Measurements from ENCODE around the gene ABCB6.
A peak's percentile ranks its signal among the peaks of the same experiment; 100 is the strongest.
"Not testable (repeated sequence)": the region's sequence is repeated elsewhere in the genome, so short reads cannot be mapped to it uniquely, and the experiment has no call there.

The ABCB6 gene

GRCh38 chr2:219218732-219219701 is at the start of gene ABCB6:
Gene ABCB6 (minus strand): TSS chr2:219218958. CDS start chr2:219218673, 285 bp downstream.
- DNase-seq = peak; percentile 90 to 91

- no peak for DNase-seq
Measured at GRCh38 chr2:219268294-219268693, 49.5 kb upstream of the ABCB6 start.

GRCh38 chr2:219266886-219267285 is 48.1 kb upstream of the ABCB6 start:
- DNase-seq = no peak

GRCh38 chr2:219266232-219266631 is 47.5 kb upstream of the ABCB6 start:
- DNase-seq = no peak

GRCh38 chr2:219261024-219261855 is 42.5 kb upstream of the ABCB6 start:
- DNase-seq = no peak

- not testable (repeated sequence) for DNase-seq
Measured at GRCh38 chr2:219258942-219259341, 40.2 kb upstream of the ABCB6 start.

- DNase-seq = peak; percentile 26 to 49
Measured at GRCh38 chr2:219254590-219255201, 35.9 kb upstream of the ABCB6 start.

- DNase-seq = peak; percentile 91 to 92
Measured at GRCh38 chr2:219253753-219254589, 35.2 kb upstream of the ABCB6 start, which contains the start of gene TUBA4A. Gene TUBA4A (minus strand): TSS chr2:219253918. CDS start chr2:219253858, 60 bp downstream.

GRCh38 chr2:219252900-219253752 is 34.4 kb upstream of the ABCB6 start, which contains the start of gene TUBA4B:
Gene TUBA4B (plus strand): TSS chr2:219253243. CDS start chr2:219253408, 165 bp downstream.
- peak; percentile 51 to 68 for DNase-seq

GRCh38 chr2:219252570-219252899 is 33.8 kb upstream of the ABCB6 start:
- DNase-seq = peak in 1 of 2 donors; percentile 56

GRCh38 chr2:219252084-219252483 is 33.3 kb upstream of the ABCB6 start:
- DNase-seq = peak; percentile 41 to 42

- no peak for DNase-seq
Measured at GRCh38 chr2:219251656-219252055, 32.9 kb upstream of the ABCB6 start.

- DNase-seq = no peak
Measured at GRCh38 chr2:219250049-219250781, 31.5 kb upstream of the ABCB6 start.

- peak; percentile 37 to 50 for DNase-seq
Measured at GRCh38 chr2:219249203-219249980, 30.6 kb upstream of the ABCB6 start.

GRCh38 chr2:219248845-219249202 is 30.1 kb upstream of the ABCB6 start:
- DNase-seq = no peak

GRCh38 chr2:219247678-219248642 is 29.2 kb upstream of the ABCB6 start:
- DNase-seq = peak; percentile 61 to 63

- no peak for DNase-seq
Measured at GRCh38 chr2:219246559-219246958, 27.8 kb upstream of the ABCB6 start.

GRCh38 chr2:219245899-219246230 is 27.1 kb upstream of the ABCB6 start:
- DNase-seq = peak in 1 of 2 donors; percentile 39
